Activated CD4-positive, alpha-beta T cell treated with anti-CD3 and anti-CD28 coated beads, Interleukin-2, amount 10 ng/mL, durations not matched to agents 7 days and 5 days (primary cell): ENCODE results near the gene TRIM3. TPM values are rescaled to one million over a fixed set of nuclear protein-coding genes. Genes with fewer than 3 reads are reported as not detected.
"Not testable (repeated sequence)": the region's sequence is repeated elsewhere in the genome, so short reads cannot be mapped to it uniquely, and the experiment has no call there.

Experiments
- CTCF ChIA-PET: fragments of 350-600 bp; sonication (Branson Sonifier 250); formaldehyde crosslinking; loops from one replicate; lab custom pipeline; 2021; ENCODE audit warnings: antibody characterized with exemption; lab: Charles Lee
- POLR2A ChIA-PET: fragments of 350-600 bp; sonication (Branson Sonifier 250); formaldehyde crosslinking; loops from one replicate; lab custom pipeline; 2021; ENCODE audit warnings: antibody characterized with exemption; lab: Charles Lee
- DNase-seq: peaks from one replicate; pipeline ENCODE4 v3.0.0-alpha.2; 2020
- H3K27ac Mint-ChIP-seq: one replicate; pipeline ENCODE4 v1.8.0; 2021; ENCODE audit warnings: mild to moderate bottlenecking, moderate library complexity, mixed read lengths
- H3K27me3 Mint-ChIP-seq: one replicate; pipeline ENCODE4 v1.8.0; 2021; ENCODE audit warnings: mixed read lengths
- H3K36me3 Mint-ChIP-seq: one replicate; pipeline ENCODE4 v1.8.0; 2021; ENCODE audit warnings: low read depth, mixed read lengths
- H3K4me1 Mint-ChIP-seq: one replicate; pipeline ENCODE4 v1.8.0; 2021; ENCODE audit warnings: mixed read lengths
- H3K4me3 Mint-ChIP-seq: one replicate; pipeline ENCODE4 v1.8.0; 2021; ENCODE audit warnings: mild to moderate bottlenecking, moderate library complexity, mixed read lengths
- H3K9me3 Mint-ChIP-seq: one replicate; pipeline ENCODE4 v1.8.0; 2021; ENCODE audit warnings: mixed read lengths
- total RNA-seq, 2 experiments: library from RNA; stranded (reverse); gene quantifications; one replicate each; pipeline ENCODE4 v1.2.3, GENCODE V29; 2021

The TRIM3 gene
- total RNA-seq: 1 to 10 TPM; 6.8 to 8.4 TPM

- Mint-ChIP-seq H3K27ac (peak within 1 kb of the TSS; percentile 62), H3K4me3 (peak within 1 kb of the TSS; percentile 76), H3K27me3 (peaks cover 8% of the 10 kb centered on the region), H3K4me1 (peaks cover 21% of the 10 kb centered on the region), H3K36me3 (peaks cover 13% of the 10 kb centered on the region), H3K9me3 (no peaks in the 10 kb centered on the region)
- CTCF ChIA-PET: interaction anchor here (0.5 to 1.3 kb wide), 4 partner anchors 9 to 94 kb away, joined by 3 to 4 read pairs (median 4); no protein-coding TSS in a partner anchor
- POLR2A ChIA-PET: no interaction called here
- DNase-seq: peak; percentile 62
Measured at GRCh38 chr11:6473451-6474412, at the start of gene TRIM3. TRIM3 (minus strand) TSS chr11:6473941; CDS start chr11:6465695, 8,246 bp downstream.

- CTCF ChIA-PET: interaction anchor here (1.1 to 2.5 kb wide), 4 partner anchors 10 to 144 kb away, joined by 3 to 11 read pairs (median 4); no protein-coding TSS in a partner anchor
- Mint-ChIP-seq H3K27ac (no peak overlapping the region), H3K36me3 (peaks cover 42% of the 10 kb centered on the region), H3K4me3 (no peak overlapping the region), H3K27me3 (no peaks in the 10 kb centered on the region), H3K9me3 (no peaks in the 10 kb centered on the region), H3K4me1 (peaks cover 36% of the 10 kb centered on the region)
- no peak for DNase-seq
- POLR2A ChIA-PET: interaction anchor here (0.6 kb wide), 1 partner anchor 88 kb away, joined by 3 read pairs; the partner anchor contains the start of gene TAF10
Measured at GRCh38 chr11:6523253-6523652, 49.5 kb upstream of the TRIM3 start.

- H3K27me3 Mint-ChIP-seq, H3K9me3 Mint-ChIP-seq, CTCF ChIA-PET, DNase-seq, H3K27ac Mint-ChIP-seq, POLR2A ChIA-PET, H3K4me3 Mint-ChIP-seq: not testable (repeated sequence)
- Mint-ChIP-seq H3K36me3 (peaks cover 36% of the 10 kb centered on the region), H3K4me1 (peaks cover 29% of the 10 kb centered on the region)
Measured at GRCh38 chr11:6521946-6522345, 48.2 kb upstream of the TRIM3 start.

GRCh38 chr11:6520265-6520664 is 46.5 kb upstream of the TRIM3 start:
- Mint-ChIP-seq H3K9me3 (no peaks in the 10 kb centered on the region), H3K27me3 (no peaks in the 10 kb centered on the region), H3K4me3 (no peak overlapping the region), H3K4me1 (peaks cover 16% of the 10 kb centered on the region), H3K27ac (no peak overlapping the region), H3K36me3 (peaks cover 27% of the 10 kb centered on the region)
- no peak for DNase-seq
- POLR2A ChIA-PET: no interaction called here
- CTCF ChIA-PET: interaction anchor here (1.2 kb wide), 1 partner anchor 9 kb away, joined by 4 read pairs; no protein-coding TSS in a partner anchor

- ChIA-PET CTCF (interaction anchor here (0.7 kb wide), 1 partner anchor 14 kb away, joined by 3 read pairs; no protein-coding TSS in a partner anchor), POLR2A (no interaction called here)
- Mint-ChIP-seq H3K9me3 (no peaks in the 10 kb centered on the region), H3K27me3 (no peaks in the 10 kb centered on the region), H3K27ac (no peak overlapping the region), H3K4me1 (no peaks in the 10 kb centered on the region), H3K4me3 (no peak overlapping the region), H3K36me3 (peaks cover 22% of the 10 kb centered on the region)
- no peak for DNase-seq
Measured at GRCh38 chr11:6516865-6517264, 43.1 kb upstream of the TRIM3 start.

- ChIA-PET CTCF (interaction anchor here (0.6 to 2.5 kb wide), 7 partner anchors 8 to 128 kb away, joined by 3 to 12 read pairs (median 5); no protein-coding TSS in a partner anchor), POLR2A (no interaction called here)
- no peaks in the 10 kb centered on the region for H3K9me3 Mint-ChIP-seq
- DNase-seq: peak; percentile 50
- H3K27ac Mint-ChIP-seq: no peak overlapping the region
- H3K4me3 Mint-ChIP-seq: no peak overlapping the region
- no peaks in the 10 kb centered on the region for H3K27me3 Mint-ChIP-seq
- peaks cover 11% of the 10 kb centered on the region for H3K36me3 Mint-ChIP-seq
- H3K4me1 Mint-ChIP-seq: peaks cover 4% of the 10 kb centered on the region
Measured at GRCh38 chr11:6505577-6506240, 32.0 kb upstream of the TRIM3 start.

GRCh38 chr11:6504166-6504565 is 30.4 kb upstream of the TRIM3 start:
- no peak overlapping the region for H3K4me3 Mint-ChIP-seq
- no peaks in the 10 kb centered on the region for H3K27me3 Mint-ChIP-seq
- POLR2A ChIA-PET: no interaction called here
- CTCF ChIA-PET: interaction anchor here (0.9 to 1.9 kb wide), 3 partner anchors 14 to 125 kb away, joined by 5 to 10 read pairs (median 5); no protein-coding TSS in a partner anchor
- peak overlapping the region; percentile 4 for H3K27ac Mint-ChIP-seq
- DNase-seq: no peak
- H3K4me1 Mint-ChIP-seq: peaks cover 4% of the 10 kb centered on the region
- peaks cover 9% of the 10 kb centered on the region for H3K36me3 Mint-ChIP-seq
- no peaks in the 10 kb centered on the region for H3K9me3 Mint-ChIP-seq

GRCh38 chr11:6502382-6502781 is 28.6 kb upstream of the TRIM3 start:
- Mint-ChIP-seq H3K4me3 (no peak overlapping the region), H3K36me3 (peaks cover 11% of the 10 kb centered on the region), H3K27ac (no peak overlapping the region), H3K4me1 (peaks cover 4% of the 10 kb centered on the region), H3K27me3 (no peaks in the 10 kb centered on the region), H3K9me3 (no peaks in the 10 kb centered on the region)
- DNase-seq: no peak
- CTCF ChIA-PET: interaction anchor here (1.6 kb wide), 1 partner anchor 61 kb away, joined by 3 read pairs; no protein-coding TSS in a partner anchor
- POLR2A ChIA-PET: no interaction called here

- Mint-ChIP-seq H3K36me3 (peaks cover 16% of the 10 kb centered on the region), H3K27me3 (no peaks in the 10 kb centered on the region), H3K27ac (no peak overlapping the region), H3K9me3 (no peaks in the 10 kb centered on the region), H3K4me3 (no peak overlapping the region), H3K4me1 (peaks cover 3% of the 10 kb centered on the region)
- ChIA-PET CTCF (interaction anchor here (0.9 to 3.3 kb wide), 5 partner anchors 8 to 17 kb away, joined by 3 to 12 read pairs (median 4); partner anchors contain the start of genes ARFIP2 and TIMM10B), POLR2A (no interaction called here)
- DNase-seq: no peak
Measured at GRCh38 chr11:6498544-6498943, 24.8 kb upstream of the TRIM3 start.

- CTCF ChIA-PET: interaction anchor here (0.8 to 3.3 kb wide), 4 partner anchors 9 to 16 kb away, joined by 3 to 12 read pairs (median 8); partner anchors contain the start of genes ARFIP2 and TIMM10B
- no peaks in the 10 kb centered on the region for H3K27me3 Mint-ChIP-seq
- H3K27ac Mint-ChIP-seq: no peak overlapping the region
- no peaks in the 10 kb centered on the region for H3K9me3 Mint-ChIP-seq
- H3K4me1 Mint-ChIP-seq: peaks cover 3% of the 10 kb centered on the region
- DNase-seq: no peak
- POLR2A ChIA-PET: no interaction called here
- no peak overlapping the region for H3K4me3 Mint-ChIP-seq
- H3K36me3 Mint-ChIP-seq: peaks cover 19% of the 10 kb centered on the region
Measured at GRCh38 chr11:6498121-6498520, 24.4 kb upstream of the TRIM3 start.

- H3K27ac Mint-ChIP-seq: no peak within 1 kb of the TSS
- no peak for DNase-seq
- no peaks in the 10 kb centered on the region for H3K27me3 Mint-ChIP-seq
- H3K36me3 Mint-ChIP-seq: peaks cover 19% of the 10 kb centered on the region
- no peak within 1 kb of the TSS for H3K4me3 Mint-ChIP-seq
- POLR2A ChIA-PET: interaction anchor here (0.6 kb wide), 1 partner anchor 13 kb away, joined by 6 read pairs; no protein-coding TSS in a partner anchor
- H3K9me3 Mint-ChIP-seq: no peaks in the 10 kb centered on the region
- H3K4me1 Mint-ChIP-seq: peaks cover 3% of the 10 kb centered on the region
- CTCF ChIA-PET: interaction anchor here (0.7 to 3.3 kb wide), 5 partner anchors 10 to 176 kb away, joined by 3 to 12 read pairs (median 5); partner anchors contain the start of genes ARFIP2 and TIMM10B
Measured at GRCh38 chr11:6497069-6497839, 23.5 kb upstream of the TRIM3 start, which contains the start of gene DNHD1. DNHD1 (plus strand) TSS chr11:6497280; CDS start chr11:6498216, 936 bp downstream.
